Right ventricle myocardium inferior (tissue), 1 donor: ENCODE data around the gene CLCN7. TPM values are rescaled to one million over a fixed set of nuclear protein-coding genes. Genes with fewer than 3 reads are reported as not detected.
A peak's percentile ranks its signal among the peaks of the same experiment; 100 is the strongest.

Experiments used
- ATAC-seq: fragments of 200-7000 bp; cut with Tn5 transposase; one replicate; pipeline ENCODE4 v1.9.1; 2020; ENCODE audit warnings: mild to moderate bottlenecking, moderate library complexity
- DNase-seq: peaks from one replicate; pipeline ENCODE4 v3.0.0; 2021; ENCODE audit errors: missing footprints
- intact Hi-C: fragments of 100-400 bp; cut with DNase I; formaldehyde crosslinking; loops from one replicate; pipeline ENCODE4 v1.11.0; 2022
- total RNA-seq: library from RNA; stranded (reverse); fragmentation: NEBNext Ultra II Directional; extraction: Animal tissue kit (Norgen Biotek cat#: 25700); gene quantifications from one replicate; pipeline ENCODE4 v1.2.1, GENCODE V29; 2021
- donor health status: DM: no; HTN: yes; CAD: no; lungs with severe emphysema.

The CLCN7 gene
- total RNA-seq, 1 donor from 2014 or later: 49.5 TPM

GRCh38 chr16:1503110-1503955 lies 28.5 kb upstream of the CLCN7 start:
- intact Hi-C loops: no loop called here
- ATAC-seq: no peak
- peak; percentile 14 for DNase-seq

GRCh38 chr16:1502092-1503004 lies 27.5 kb upstream of the CLCN7 start:
- DNase-seq: peak; percentile 55
- no peak for ATAC-seq
- intact Hi-C loops: no loop called here

- DNase-seq: peak; percentile 22
- intact Hi-C loops: no loop called here
Measured at GRCh38 chr16:1501630-1502029, 26.8 kb upstream of the CLCN7 start.

GRCh38 chr16:1500465-1501150 lies 25.8 kb upstream of the CLCN7 start:
- intact Hi-C loops: no loop called here
- no peak for ATAC-seq
- DNase-seq: peak; percentile 50

More at GRCh38 chr16:1501630-1502029, 26.8 kb upstream of the CLCN7 start:
- no peak for ATAC-seq

- DNase-seq: peak; percentile 32
- intact Hi-C loops: no loop called here
Measured at GRCh38 chr16:1499756-1500464, 25.1 kb upstream of the CLCN7 start.

GRCh38 chr16:1498899-1499676 lies 24.3 kb upstream of the CLCN7 start:
- intact Hi-C loops: no loop called here
- peak; percentile 22 for DNase-seq

More at GRCh38 chr16:1499756-1500464, 25.1 kb upstream of the CLCN7 start:
- ATAC-seq: no peak

GRCh38 chr16:1497014-1497598 lies 22.3 kb upstream of the CLCN7 start:
- intact Hi-C loops: no loop called here
- ATAC-seq (no peak), DNase-seq (peak; percentile 47)

More at GRCh38 chr16:1498899-1499676, 24.3 kb upstream of the CLCN7 start:
- ATAC-seq: no peak

- ATAC-seq (no peak), DNase-seq (peak; percentile 6)
- intact Hi-C loops: no loop called here
Measured at GRCh38 chr16:1496464-1496863, 21.6 kb upstream of the CLCN7 start.

GRCh38 chr16:1495889-1496262 lies 21.0 kb upstream of the CLCN7 start:
- intact Hi-C loops: loop anchor here (2.0 kb wide), 1 partner anchor 35 kb away; no protein-coding TSS in a partner anchor
- DNase-seq: peak; percentile 54
- ATAC-seq: no peak

- intact Hi-C loops: loop anchor here (2.0 kb wide), 1 partner anchor 35 kb away; no protein-coding TSS in a partner anchor
- peak; percentile 51 for DNase-seq
- no peak for ATAC-seq
Measured at GRCh38 chr16:1495211-1495888, 20.5 kb upstream of the CLCN7 start.

GRCh38 chr16:1494711-1495110 lies 19.9 kb upstream of the CLCN7 start:
- intact Hi-C loops: loop anchor here (2.0 to 5.0 kb wide), 3 partner anchors 36 to 72 kb away; partner anchors contain the start of gene UQCC4

GRCh38 chr16:1494129-1494640 lies 19.4 kb upstream of the CLCN7 start:
- intact Hi-C loops: loop anchor here (2.0 to 5.0 kb wide), 3 partner anchors 37 to 72 kb away; partner anchors contain the start of gene UQCC4
- DNase-seq (peak; percentile 81), ATAC-seq (peak; percentile 60)

More at GRCh38 chr16:1494711-1495110, 19.9 kb upstream of the CLCN7 start:
- DNase-seq (peak; percentile 69), ATAC-seq (peak; percentile 75)

GRCh38 chr16:1493746-1494094 lies 18.9 kb upstream of the CLCN7 start:
- intact Hi-C loops: loop anchor here (1.0 to 5.0 kb wide), 4 partner anchors 37 to 213 kb away; partner anchors contain the start of genes MAPK8IP3 and UQCC4
- DNase-seq (peak; percentile 52), ATAC-seq (no peak)

GRCh38 chr16:1492923-1493745 lies 18.3 kb upstream of the CLCN7 start, which contains the start of gene TELO2:
TELO2 (plus strand) TSS chr16:1493360; CDS start chr16:1494282, 922 bp downstream.
- intact Hi-C loops: loop anchor here (1.0 to 5.0 kb wide), 3 partner anchors 54 to 213 kb away; partner anchors contain the start of genes MAPK8IP3 and UQCC4
- DNase-seq (peak; percentile 90), ATAC-seq (peak; percentile 88)
